NCI-H446 treated with DMSO at 0.1 percent for 48 hours (cell line): ENCODE data around the gene CDK14.
"Not testable (repeated sequence)": the region's sequence is repeated elsewhere in the genome, so short reads cannot be mapped to it uniquely, and the experiment has no call there.

Experiments
- DNase-seq: peaks from one replicate; lab custom pipeline; 2025; lab: John Stamatoyannopoulos, UW

Gene CDK14

DNA sequence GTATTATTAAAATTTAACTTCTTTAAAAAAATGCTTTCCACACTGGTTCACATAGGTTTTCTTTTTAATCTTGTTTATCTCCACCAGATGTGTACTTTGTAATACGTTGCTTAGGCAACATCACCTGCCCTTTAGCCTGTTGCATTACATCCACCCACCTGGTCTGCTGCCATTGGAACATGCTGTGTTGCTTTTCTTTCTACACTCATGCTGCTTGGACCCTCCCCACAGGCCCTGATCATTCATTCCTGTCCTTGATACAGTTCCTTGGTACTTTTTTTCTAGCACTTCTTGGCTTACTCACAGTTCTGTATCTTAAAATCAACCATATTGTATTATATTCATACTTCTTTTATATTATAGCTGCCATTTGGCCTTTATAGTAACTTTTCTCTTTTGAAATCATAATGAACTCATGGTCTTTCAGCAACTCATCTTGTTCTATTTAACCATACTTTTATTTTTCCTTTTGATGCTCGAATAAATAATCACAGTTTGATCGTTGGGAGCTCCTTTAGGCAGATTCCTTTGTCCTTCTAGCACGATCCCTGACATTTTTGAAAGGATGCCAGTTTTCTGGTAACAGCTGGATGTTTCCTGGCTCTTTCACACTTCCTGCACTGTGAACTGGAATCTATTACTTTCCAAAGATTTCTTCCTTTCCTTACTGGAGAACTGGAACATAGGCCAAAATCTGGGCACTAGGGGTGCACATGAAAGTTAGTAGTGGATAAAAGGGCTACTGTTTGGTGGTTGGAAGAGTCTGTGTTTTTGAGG, 125.1 kb downstream of the CDK14 start:
- DNase-seq: no peak

DNA sequence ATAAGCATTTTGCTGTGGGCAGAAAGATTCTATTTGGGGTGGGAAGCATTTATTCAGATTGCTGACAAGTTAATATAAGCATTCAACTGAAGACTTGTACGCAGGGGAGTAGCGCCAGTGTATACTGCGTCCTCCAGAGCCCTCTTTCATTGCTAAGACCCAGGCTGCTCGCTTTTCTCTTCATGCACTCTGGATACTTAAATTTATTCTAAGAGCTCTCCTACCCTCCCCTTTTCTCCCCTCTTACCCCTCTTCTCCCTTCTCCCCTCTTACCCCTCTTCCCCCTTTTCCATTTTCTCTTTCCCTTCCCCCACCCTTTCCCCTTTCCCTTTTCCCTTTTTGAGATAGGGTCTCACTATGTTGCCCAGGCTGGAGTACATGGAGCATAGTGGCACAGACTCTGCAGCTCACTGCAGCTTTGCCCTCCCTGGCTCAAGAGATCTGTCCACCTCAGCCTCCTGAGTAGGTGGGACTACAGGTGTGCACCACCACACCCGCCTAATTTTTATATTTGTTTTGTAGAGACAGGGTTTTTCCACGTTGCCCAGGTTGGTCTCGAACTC, 125.8 kb downstream of the CDK14 start:
- DNase-seq: no peak

DNA sequence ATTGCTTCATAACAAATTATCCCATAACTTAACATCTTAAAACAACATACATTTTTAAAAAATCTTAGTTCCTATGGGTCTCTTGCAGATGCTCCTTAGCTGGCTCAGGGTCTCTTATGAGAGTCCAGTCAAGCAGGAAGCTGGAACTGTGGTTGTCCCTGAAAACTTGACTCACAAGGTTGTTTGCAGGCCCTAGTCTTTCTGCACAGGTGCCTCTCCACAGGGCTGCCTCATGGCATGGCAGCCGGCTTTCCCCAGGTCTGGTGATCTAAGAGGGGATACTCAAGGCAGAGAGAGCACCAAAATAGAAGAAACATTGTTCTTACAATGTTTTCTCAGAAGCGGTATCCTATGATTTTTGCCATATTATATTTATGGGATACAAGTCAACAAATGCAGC, 127.1 kb downstream of the CDK14 start:
- DNase-seq: no peak

DNA sequence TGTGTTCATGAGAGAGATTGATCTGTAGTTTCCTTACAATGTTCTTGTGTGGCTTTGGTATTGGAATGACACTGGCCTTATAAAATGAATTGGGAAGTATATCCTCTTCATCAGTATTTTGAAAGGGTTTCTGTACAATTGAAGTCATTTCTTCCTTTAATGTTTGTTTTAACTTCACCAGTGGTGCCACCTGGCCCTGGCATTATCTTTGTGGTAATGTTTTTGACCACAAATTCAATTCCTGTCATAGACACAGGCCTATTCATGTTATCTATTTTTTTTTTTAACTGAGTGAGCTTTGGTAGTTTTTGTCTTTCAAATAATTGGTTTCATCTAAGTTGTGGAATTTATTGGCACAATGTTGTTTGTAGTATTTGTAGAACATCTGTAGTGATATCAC, 127.7 kb downstream of the CDK14 start:
- no peak for DNase-seq

DNA sequence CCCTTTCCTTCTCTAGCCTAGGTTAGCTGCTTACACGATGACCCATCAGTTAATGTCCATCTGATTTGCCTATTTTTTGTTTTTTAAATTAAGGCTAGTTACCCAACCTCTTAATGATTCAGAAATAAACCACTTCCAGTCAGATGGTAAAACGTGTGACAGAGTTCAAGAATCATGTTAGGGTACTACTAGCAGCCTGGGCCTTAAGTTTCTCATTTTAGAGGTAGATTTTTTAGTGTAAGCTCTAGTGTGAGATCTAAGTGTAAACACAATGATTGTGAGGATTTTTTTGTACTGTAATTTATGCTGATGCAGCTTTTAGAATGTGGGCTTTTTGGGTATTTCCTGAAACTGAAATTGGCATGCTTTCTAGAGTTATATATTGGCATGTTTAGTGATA, 130.0 kb downstream of the CDK14 start:
- no peak for DNase-seq

DNA sequence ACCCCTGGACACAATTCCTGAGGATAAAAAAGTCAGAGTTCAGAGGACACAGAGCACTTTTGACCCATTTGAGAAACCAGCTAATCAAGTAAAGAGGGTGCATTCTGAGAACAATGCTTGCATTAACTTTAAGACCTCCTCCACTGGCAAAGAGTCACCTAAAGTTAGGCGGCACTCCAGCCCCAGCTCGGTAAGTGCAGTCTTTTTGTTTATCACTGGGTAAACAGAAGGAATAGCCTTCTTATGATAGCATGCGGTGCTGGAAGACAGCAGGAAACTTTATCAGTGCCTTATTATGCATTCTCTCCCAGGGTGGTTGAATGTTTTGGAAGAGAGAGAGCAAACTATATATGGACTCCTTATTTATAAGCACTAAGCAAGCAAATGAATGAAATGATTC, 130.5 kb downstream of the CDK14 start:
- DNase-seq: no peak

DNA sequence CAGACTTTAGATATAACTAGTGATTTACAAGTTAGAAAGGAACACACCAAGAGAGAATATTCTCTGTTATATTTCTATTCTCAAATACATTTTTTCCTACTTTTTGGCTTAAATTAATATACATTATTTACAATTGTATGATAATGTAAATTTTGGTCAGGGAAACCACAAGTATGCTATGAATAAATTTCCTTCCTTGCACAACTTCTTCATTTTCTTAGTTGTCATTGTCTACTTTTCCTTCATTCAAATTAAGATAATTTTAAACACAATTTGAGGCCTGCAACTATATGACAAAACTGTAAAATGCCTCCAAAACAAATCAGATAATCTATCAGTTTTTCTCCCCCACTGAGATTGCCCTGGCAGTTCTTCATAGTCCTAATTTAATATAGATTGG, 131.3 kb downstream of the CDK14 start:
- no peak for DNase-seq

DNA sequence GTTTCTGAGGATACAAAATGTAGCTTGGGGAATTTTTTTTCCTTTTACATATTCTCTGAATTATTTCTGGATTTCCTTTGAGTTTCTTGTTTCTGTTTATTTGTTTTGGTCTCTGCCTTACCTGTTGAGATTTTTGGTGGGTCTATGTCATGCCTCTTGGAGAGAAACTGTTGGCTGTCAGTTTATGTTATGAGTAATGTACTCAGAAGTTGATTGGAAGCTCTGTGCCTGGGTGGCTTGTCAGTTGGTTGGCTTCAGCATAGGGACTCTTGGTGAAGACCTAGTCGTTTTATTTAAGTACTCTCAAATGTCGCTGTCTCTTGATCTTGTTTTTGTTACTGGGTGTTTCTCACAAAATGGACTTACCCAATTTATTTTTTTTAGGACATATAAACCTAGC, 132.4 kb downstream of the CDK14 start:
- no peak for DNase-seq

DNA sequence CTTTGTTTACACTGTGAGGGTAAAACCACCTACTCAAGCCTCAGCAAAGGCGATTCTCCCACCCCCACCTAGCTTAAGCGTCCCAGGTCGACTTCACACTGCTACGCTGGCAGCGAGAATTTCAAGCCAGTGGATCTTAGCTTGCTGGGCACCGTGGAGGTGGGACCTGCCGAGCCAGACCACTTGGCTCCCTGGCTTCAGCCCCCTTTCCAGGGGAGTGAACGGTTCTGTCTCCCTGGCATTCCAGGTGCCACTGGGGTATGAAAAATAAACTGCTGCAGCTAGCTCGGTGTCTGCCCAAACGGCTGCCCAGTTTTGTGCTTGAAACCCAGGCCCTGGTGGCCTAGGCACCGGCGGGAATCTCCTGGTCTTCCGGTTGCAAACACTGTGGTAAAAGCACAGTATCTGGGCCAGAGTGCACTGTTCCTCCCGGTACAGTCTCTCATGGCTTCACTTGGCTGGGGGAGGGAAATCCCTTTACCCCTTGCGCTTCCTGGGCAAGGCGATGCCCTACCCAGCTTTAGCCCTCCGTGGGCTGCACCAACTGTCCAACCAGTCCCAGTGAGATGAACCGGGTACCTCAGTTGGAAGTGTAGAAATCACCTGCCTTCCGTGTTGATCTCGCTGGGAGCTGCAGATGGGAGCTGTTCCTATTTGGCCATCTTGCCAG, 139.6 kb downstream of the CDK14 start:
- not testable (repeated sequence) for DNase-seq

DNA sequence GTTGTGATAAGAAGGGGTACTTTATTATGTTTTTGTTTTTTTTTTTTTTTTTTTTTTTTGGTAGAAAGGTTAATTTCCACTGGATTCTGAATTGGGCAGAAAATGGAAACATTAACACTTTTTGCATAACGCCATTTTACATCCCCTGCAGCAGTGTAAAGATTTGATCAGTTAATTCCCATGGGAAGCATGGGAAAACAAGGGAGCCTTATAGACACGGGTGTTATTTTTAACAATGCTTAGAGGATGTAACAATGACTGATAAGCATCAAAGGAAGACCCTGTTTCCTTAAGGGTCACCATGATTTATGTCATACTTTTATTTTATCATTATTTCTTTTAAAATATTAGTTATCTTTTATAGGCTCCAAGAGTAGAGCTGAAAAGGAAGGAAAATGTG, 140.2 kb downstream of the CDK14 start:
- DNase-seq: no peak

DNA sequence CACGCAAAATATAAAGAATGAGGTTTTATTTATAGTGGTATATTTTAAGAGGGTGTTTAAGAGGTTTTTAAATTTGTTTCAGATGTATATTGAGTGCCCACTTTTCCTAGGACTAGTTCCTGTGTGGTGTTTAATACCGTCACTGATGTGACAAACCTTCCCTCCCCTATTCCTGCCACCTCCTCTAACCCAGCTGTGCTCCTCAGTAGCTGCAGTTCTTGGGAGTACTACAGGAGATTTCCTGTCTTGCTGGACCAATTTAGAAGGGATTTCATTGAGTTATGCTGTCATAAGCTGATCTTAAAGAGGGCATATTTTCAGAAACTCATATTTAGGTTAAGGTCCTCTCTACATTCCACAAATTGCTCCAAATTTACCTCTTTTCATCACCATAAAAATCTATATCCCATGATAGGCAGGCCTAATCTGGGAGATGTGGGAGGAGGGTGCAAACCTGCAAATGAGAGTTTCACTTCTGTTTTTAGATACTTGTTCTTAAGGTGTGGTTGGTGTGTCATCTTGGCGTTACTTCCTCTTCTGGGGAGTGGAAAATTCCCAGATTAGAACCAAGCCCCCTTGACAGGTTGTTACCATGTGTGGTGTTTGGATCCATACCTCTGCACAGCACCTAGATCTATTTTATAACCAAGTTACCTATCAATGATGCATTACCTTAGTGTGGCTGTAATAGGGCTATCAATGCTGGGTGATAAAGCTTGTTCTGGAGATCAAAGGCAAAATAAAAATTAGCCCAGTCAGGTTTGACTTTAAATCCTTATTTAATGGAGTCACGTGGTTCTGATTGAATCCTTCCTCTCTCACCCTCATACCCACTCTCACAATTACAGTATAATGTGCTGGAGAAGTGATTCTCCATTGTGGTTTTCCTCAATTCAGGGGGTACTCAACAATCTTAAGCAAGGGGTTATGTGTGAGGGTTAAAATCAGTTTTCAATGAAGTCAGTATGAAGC, 141.1 kb downstream of the CDK14 start:
- DNase-seq: no peak

DNA sequence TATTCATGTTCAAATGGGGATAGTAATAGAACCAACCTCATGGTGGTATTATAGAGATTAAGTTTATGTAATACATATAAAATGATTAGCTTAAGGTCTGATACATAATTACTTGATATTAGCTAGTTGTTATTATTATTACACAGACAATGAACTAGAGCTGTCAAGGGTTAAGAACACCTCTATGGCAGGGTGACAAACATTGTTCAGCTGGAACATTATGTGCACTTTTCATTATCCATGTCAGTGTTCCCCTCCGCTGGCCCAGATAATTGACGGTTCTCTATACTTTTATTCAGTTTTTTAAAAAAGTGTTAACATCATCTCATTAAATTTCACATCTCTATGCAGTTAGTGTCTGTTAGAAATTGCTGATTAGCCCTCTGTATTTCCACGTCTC, 142.1 kb downstream of the CDK14 start:
- no peak for DNase-seq

DNA sequence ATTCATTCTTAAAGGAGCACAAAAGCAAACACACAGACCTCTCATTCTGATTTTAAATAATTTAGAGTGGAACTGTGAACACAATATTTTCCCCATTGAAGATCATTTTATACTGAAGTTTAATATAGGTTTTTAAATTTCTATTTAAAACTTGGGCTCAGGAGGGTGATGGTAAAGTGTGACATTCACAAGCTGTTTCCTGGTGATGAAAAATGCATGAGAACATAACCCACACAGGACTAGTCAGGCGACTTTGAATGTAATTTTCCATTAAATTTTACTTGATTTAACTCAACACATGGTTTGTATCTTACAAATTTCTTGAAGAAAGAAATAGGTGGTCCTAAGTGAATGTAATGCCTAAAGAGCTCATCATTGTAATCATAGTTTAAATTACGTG, 143.6 kb downstream of the CDK14 start:
- no peak for DNase-seq

DNA sequence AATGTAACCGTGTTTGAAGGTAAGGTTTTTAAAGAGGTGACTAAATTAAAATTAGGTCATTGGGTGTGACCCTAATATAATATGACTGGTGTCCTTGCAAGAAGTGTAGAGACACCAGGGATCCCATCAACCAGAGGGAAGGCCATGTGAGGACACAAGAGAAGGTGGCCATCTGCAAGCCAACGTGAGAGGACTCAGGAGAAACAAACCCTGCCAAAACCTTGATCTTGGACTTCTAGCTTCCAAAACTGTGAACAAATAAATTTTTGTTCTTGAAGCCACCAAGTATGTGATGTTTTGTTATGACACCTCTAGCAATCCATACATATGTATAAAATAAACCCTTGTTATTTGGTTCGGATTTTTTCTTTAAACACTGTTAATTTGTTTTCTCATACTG, 144.3 kb downstream of the CDK14 start:
- DNase-seq: no peak

DNA sequence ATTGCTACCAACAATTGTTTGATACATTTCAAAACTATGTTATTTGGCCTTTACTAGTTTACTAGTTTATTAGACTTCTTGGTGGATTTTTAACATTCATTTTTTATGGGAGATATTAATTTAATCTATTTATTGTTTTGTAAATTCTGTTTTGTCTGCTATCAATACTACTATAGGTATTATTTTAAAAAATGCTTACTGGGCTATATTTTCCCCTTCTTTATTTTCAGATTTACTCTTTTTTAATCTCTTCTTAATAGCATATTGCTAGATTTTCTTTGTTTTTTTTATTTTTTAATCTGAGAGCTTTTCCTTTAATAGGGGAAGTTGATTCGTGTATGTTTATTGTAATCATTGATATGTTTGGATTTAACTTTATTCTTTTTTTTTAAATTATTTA, 147.5 kb downstream of the CDK14 start:
- no peak for DNase-seq

DNA sequence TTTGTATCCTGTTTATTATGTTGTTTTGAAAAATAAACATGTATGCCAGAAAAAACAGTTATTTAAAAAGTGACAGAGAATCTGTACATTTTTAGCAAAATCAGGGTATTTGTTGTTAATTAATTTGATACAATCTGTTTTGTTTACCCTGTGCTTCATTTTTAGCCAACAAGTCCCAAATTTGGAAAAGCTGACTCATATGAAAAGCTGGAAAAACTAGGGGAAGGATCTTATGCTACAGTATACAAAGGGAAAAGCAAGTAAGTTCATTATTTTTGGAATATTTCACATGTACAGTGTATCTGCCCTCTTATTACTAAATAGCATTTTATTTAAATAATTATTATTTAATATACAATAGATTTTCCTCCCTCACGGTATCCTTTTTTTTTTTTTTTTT, 151.4 kb downstream of the CDK14 start:
- no peak for DNase-seq

DNA sequence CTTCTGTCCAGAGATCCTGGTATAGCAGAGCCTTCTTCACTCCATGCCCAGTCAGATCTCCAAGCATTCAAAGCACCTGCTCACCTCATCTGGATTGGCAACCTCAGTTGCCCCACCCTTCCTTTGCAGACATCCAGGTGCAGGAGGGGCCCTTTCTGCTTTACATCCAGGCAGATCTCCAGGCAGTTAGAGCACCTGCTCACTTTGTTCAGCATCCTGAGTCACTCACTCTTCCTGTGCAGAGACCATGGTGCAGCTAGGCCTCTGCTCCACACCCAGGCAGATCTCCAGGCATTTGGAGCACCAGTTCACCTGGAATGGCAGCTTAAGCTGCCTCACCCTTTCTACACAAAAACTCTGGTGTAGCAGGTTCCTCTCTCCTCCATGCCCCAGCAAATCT, 153.1 kb downstream of the CDK14 start:
- no peak for DNase-seq

DNA sequence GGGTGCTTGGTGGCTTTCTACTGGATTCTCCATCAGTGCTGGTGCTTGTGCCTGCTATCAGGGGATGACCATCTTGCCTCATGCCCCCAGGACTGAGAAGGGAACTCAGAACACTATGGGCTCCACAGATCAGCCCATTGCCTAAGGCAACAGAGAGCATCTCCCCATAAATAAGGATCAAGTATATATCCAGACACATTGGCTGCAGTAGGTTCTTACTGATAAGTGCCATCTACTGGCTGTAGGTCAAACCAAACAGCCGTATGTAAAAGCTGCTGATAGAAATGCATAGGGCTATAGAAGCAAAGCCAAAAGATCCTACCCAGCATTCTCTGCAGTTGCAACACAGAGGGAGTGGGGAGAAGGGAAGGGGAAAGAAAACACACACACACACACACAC, 153.7 kb downstream of the CDK14 start:
- DNase-seq: no peak

DNA sequence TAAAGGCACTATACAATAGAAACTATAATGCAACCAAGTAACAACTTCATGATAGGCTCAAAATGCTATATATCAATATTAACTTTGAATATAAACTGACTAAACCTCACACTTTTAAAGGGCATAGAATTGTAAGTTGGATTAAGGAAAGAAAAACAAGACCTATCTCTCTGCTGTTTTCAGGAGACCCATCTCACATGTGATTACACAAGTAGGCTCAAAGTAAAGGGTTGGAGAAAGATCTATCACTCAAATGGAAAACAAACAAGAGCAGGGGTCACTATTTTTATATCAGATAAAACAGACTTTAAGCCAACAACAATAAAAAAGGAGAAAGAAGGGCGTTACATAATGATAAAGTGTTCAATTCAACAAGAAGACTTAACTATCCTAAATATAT, 155.5 kb downstream of the CDK14 start:
- DNase-seq: no peak

DNA sequence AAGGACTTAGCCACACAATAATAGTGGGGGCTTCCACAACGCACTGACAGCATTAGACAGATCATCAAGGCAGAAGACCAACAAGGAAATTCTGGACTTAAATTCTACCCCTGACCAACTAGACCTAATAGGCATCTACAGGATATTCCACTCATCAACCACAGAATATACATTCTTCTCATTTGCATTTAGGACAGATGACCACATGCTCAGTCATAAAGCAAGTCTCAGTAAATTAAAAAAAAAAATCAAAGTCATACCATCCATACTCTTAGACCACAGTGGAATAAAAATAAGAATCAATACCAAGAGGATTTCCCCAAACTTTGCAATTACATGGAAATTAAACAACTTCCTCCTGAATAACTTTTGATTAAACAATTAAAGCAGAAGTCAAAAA, 155.9 kb downstream of the CDK14 start:
- DNase-seq: no peak

DNA sequence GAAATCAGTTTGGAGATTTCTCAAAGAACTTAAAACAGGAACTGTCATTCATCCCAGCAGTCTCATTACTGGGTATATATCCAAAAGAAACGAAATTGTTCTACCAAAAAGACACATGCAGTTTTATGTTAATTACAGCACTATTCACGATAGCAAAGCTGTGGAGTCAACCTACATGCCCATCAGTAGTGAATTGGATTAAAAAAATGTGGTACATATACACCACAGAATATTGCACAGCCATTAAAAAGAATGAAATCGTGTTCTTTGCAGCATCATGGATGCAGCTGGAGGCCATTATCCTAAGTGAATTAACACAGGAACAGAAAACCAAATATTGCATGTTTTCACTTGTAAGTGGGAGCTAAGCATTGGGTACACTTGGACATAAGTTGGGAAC, 158.9 kb downstream of the CDK14 start:
- no peak for DNase-seq

DNA sequence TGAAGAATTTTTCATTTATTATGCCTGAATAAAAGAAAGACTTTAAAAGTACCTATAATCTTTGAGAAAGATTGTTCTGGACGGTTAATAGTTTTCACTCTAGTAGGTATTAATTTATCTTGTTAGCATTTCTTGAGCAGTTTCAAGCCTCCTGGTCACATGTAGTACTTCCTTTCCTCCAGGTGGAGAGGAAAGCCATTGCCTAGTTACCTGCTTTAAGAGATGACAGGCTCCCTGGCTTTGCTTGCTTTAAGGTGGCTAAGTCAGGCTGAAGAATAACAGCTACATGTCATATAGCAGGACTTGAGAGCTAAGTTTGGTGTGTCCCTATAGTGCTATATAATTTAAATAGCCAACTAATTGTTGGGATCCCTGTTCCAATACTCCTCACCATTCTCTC, 160.2 kb downstream of the CDK14 start:
- DNase-seq: no peak
